Thoracic aorta (tissue), 2 donors: ENCODE results near the gene FAM107B. TPM values are rescaled to one million over a fixed set of nuclear protein-coding genes. Genes with fewer than 3 reads are reported as not detected.

ENCODE experiments used
- ATAC-seq: fragments of 150-250 bp; one replicate; pipeline ENCODE4 v1.8.0; 2017; ENCODE audit warnings: low read depth; ENCODE audit not compliant: insufficient number of reproducible peaks, low FRiP score
- DNase-seq: peaks from one replicate; pipeline ENCODE4 v3.0.0-alpha.2; 2020; ENCODE audit warnings: low spot score
- H3K27ac ChIP-seq, 2 donors: fragments of 200-600 bp; sonication (generic); 1 replicate in 1 of 2; 2 replicates in 1 of 2; pipeline ENCODE4 v1.5.1; 2016; ENCODE audit warnings: mild to moderate bottlenecking in 2 of 2, moderate library complexity in 2 of 2
- H3K27me3 ChIP-seq: fragments of 200-600 bp; sonication (generic); replicated peaks from 2 replicates; pipeline ENCODE4 v1.6.0; 2016; ENCODE audit warnings: mild to moderate bottlenecking; ENCODE audit not compliant: insufficient read depth
- H3K36me3 ChIP-seq: fragments of 200-600 bp; sonication (generic); one replicate; pipeline ENCODE4 v1.5.1; 2016
- H3K4me1 ChIP-seq, 2 donors: fragments of 200-600 bp; sonication (generic); 1 replicate in 1 of 2; 2 replicates in 1 of 2; pipeline versions ENCODE4 v1.5.1 to v1.6.0; 2016; ENCODE audit warnings: low read depth in 2 of 2, mild to moderate bottlenecking in 1 of 2; ENCODE audit not compliant: control insufficient read depth in 1 of 2
- H3K4me3 ChIP-seq: fragments of 200-600 bp; sonication (generic); 2 replicates; pipeline ENCODE4 v1.5.1; 2016; ENCODE audit warnings: mild to moderate bottlenecking
- H3K9me3 ChIP-seq: fragments of 200-600 bp; sonication (generic); 2 replicates; pipeline ENCODE4 v1.5.1; 2016
- CTCF ChIP-seq: fragments of 200-600 bp; sonication (generic); IDR thresholded peaks from one replicate; pipeline ENCODE4 v1.5.1; 2019; ENCODE audit warnings: antibody characterized with exemption
- total RNA-seq, 2 donors: library from RNA; depleted of rRNA; stranded (reverse); fragments of >200 nt; gene quantifications; one replicate each; pipeline versions ENCODE4 v1.1.0 to v1.2.3, GENCODE V29; 2016

The FAM107B gene
- total RNA-seq, 2 donors from 2014 or later: 33.6 to 50.6 TPM

DNA sequence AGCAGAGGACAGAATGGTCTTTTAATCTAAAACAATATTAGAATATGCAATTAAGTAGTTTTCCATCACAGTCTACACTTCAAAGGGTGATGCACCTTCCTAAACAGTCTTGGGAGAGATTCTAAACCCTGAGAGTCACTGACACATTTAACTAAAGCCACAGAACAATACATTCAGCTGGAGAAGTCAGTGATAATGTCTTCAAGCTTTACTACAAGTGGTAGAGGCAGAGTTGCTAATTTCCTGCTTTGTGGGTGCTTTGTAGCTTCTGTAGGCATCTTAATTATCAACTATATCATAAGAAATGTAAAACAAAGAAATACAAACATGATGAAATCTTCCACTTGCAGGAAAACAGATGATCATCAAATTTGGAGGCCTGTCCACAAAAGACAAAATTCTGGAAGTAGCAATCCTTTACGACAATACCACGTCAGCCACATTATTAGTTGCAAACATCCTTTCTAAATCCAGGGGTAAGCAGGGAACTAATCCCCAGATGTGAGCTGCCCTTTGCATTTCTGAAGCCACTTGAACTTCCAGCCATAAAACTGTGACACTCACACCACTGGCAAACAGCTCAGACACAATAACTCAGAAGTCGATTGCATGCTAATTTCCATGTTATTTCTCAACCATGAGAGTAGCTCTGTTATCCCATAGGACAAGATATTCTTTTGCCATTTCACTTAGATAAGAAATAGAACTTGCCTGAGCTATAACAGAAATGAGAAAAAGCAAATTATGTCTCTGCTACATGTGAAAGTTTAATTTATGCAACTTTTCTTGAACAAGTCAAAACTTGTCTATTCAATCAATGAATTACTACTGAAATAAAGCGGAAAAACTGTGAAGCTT is 212.2 kb downstream of the FAM107B start:
- no peak for TF ChIP-seq CTCF
- ATAC-seq (no peak), DNase-seq (no peak)
- Histone ChIP-seq H3K27me3 (no peaks in the 10 kb centered on the region), H3K4me3 (no peak overlapping the region), H3K4me1 (no peaks in the 10 kb centered on the region), H3K27ac (no peak overlapping the region), H3K9me3 (no peaks in the 10 kb centered on the region), H3K36me3 (no peaks in the 10 kb centered on the region)

- DNase-seq (no peak), ATAC-seq (no peak)
- no peak overlapping the region for H3K4me3 ChIP-seq
- H3K4me1 ChIP-seq: peaks cover 3 to 10% of the 10 kb centered on the region in 2 donors
- no peaks in the 10 kb centered on the region for H3K27me3 ChIP-seq
- H3K36me3 ChIP-seq: no peaks in the 10 kb centered on the region
- H3K27ac ChIP-seq: no peak overlapping the region
- no peaks in the 10 kb centered on the region for H3K9me3 ChIP-seq
- no peak for TF ChIP-seq CTCF
Measured at GRCh38 chr10:14560791-14561765, 213.6 kb downstream of the FAM107B start.

GRCh38 chr10:14560274-14560673 is 214.4 kb downstream of the FAM107B start:
- Histone ChIP-seq H3K36me3 (no peaks in the 10 kb centered on the region), H3K9me3 (no peaks in the 10 kb centered on the region), H3K4me1 (peaks cover 9 to 18% of the 10 kb centered on the region in 2 donors), H3K27ac (no peak overlapping the region), H3K4me3 (no peak overlapping the region), H3K27me3 (no peaks in the 10 kb centered on the region)
- TF ChIP-seq CTCF: no peak
- ATAC-seq (no peak), DNase-seq (no peak)

GRCh38 chr10:14558025-14558424 is 216.7 kb downstream of the FAM107B start:
- Histone ChIP-seq H3K27ac (no peak overlapping the region), H3K27me3 (no peaks in the 10 kb centered on the region), H3K9me3 (no peaks in the 10 kb centered on the region), H3K36me3 (no peaks in the 10 kb centered on the region), H3K4me1 (peaks cover 17 to 39% of the 10 kb centered on the region in 2 donors), H3K4me3 (no peak overlapping the region)
- no peak for DNase-seq
- ATAC-seq: no peak
- no peak for TF ChIP-seq CTCF

GRCh38 chr10:14557567-14557966 is 217.1 kb downstream of the FAM107B start:
- H3K27me3 ChIP-seq: no peaks in the 10 kb centered on the region
- DNase-seq (no peak), ATAC-seq (no peak)
- no peaks in the 10 kb centered on the region for H3K36me3 ChIP-seq
- no peak overlapping the region for H3K4me3 ChIP-seq
- H3K4me1 ChIP-seq: peaks cover 17 to 43% of the 10 kb centered on the region in 2 donors
- no peak overlapping the region for H3K27ac ChIP-seq
- H3K9me3 ChIP-seq: no peaks in the 10 kb centered on the region
- no peak for TF ChIP-seq CTCF
